GM19099 (cell line): ENCODE data around the gene MEIOB.

ENCODE experiments used
- POLR2A ChIP-seq: IDR thresholded peaks from 3 replicates; pipeline ENCODE4 v1.6.1; 2011; ENCODE audit warnings: low read depth; ENCODE audit not compliant: insufficient read length; ENCODE audit errors: extremely low read depth

MEIOB gene, protein sequence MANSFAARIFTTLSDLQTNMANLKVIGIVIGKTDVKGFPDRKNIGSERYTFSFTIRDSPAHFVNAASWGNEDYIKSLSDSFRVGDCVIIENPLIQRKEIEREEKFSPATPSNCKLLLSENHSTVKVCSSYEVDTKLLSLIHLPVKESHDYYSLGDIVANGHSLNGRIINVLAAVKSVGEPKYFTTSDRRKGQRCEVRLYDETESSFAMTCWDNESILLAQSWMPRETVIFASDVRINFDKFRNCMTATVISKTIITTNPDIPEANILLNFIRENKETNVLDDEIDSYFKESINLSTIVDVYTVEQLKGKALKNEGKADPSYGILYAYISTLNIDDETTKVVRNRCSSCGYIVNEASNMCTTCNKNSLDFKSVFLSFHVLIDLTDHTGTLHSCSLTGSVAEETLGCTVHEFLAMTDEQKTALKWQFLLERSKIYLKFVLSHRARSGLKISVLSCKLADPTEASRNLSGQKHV

DNA sequence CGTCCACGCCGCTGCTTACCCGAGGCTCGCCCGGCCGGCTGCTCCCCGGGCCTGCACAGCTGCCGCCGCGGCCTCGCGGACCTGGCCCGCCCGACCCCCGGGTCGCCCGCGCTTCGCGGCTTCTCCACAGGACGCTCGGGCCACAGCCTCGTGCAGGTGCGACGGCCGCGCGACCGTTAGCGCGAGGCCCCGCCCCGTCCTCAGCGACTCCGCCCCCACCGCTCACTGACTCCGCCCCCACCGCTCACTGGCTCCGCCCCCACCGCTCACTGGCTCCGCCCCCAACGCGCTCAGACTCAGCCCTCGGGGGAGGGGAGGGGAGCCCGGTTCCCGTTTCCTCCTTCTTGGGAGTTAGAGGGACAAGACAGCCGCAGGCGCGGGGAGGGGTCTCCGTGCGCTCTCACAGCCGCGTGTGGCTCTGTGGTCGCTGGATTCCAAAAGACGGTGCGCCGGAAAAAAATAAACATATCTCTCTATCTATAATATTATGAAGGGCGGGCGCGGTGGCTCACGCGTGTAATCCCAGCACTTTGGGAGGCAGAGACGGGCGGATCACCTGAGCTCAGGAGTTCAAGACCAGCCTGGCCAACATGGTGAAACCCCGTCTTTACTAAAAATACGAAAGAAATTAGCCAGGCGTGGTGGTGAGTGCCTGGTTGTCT lies at the start of gene MEIOB:
Gene MEIOB, minus strand, starts transcription at position 191 of the 662 bp plus-strand sequence. CDS start 3,989 bp downstream, outside the sequence.
- TF ChIP-seq POLR2A, result no peak

DNA sequence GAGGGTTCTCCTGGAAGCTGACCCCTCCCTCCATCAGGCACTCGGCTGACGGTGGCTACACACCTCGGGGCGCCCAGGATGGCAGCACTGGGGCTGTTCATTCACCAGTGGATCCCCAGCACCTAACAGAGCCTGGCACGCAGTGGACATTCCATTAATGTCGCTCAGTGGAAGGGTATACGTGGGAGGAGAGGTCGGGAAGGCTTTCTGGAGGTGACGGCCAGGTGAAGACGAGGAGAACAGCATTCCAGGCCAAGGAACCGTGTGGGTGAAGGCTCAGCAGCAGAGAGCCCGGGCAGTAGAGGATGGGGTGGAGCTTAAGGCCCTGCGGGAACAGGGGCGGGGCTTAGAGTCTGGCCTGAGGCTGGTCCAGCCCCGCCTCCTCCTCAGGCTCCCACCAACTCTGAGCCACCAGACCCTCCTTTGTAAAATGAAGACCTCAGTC lies 48.8 kb upstream of the MEIOB start:
- no peak for TF ChIP-seq POLR2A

DNA sequence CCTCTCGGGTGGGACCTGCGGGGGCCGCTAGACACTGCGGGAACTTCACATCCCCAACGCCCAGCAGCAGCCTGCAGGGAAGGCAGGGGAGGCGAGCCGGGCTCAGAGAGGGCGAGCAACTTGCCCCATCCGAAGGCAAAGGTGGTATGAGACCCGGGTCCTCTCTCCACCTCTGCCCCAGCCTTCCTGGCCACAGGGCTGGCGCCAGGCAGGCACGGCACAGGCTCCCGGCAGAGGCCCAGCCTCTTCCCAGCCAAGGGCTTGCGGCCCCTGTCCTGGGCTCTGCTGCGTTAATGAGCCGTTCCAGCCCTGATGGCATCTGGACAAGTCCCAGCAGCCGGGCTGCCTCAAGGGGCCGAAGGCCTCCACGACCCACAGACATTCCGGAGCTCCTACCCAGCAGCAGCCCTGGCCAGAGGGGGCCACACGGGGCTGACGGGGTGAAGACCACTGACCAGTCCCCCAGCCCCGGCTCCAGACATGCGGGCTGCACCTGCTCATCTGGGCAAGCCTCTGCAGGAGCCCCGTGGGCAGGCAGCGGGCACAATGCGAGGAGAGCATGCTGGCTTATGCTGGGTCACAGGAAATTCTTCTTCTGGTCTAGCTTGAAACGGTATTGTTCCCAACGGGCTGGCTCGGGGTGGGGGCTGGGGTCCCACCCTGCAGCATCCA lies 47.5 kb upstream of the MEIOB start:
- no peak for TF ChIP-seq POLR2A

DNA sequence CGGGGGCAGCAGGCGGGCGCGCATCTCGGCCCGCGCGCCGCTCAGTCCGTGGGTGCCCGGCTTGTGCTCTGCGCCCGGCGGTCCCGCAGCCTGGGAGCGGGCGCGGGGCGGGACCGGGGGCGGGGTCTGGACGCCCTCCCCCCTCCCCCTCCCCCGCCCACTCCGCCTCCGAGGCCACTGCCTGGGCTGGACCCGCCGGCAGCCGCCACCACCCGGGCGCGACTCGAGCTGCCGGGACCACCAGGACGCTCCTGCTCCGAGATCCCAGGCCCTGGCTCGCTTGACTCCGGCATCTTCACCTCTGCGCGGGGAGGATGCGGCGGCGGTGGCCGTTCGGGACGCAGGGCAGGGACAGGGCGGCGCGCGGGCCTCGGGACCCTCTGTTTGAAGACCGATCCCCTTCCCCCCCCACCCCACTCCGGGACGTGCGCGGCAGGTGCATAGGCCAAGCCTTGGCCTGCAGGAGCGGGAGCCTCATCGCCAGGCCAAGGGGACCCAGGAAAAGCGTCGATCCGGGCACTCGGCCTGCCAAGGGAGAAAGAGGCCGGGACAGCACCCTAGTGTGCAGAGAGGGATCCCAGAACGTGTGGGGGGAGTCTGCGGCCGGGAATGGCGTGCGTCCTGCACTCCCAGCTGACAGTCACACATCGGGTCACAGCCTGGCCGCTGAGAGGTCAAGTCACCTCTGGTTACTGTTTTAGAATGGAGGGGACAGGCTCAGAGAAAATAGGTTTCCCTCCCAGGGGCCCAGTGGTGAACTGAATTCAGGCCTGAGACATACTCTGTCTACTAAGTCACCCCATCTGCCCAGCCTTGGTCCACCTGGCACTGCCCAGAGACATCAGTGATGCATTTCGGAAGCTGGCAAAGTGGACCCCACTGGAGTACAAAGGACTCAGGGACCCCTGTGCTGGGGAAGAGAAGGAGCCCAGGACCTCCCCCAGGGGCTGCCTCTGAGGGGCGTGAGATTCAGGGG lies 46.7 kb upstream of the MEIOB start, which contains the start of gene HS3ST6:
Gene HS3ST6, minus strand, starts transcription at position 65 of the 976 bp plus-strand sequence. CDS start 92 bp downstream, outside the sequence.
- TF ChIP-seq POLR2A, result no peak

DNA sequence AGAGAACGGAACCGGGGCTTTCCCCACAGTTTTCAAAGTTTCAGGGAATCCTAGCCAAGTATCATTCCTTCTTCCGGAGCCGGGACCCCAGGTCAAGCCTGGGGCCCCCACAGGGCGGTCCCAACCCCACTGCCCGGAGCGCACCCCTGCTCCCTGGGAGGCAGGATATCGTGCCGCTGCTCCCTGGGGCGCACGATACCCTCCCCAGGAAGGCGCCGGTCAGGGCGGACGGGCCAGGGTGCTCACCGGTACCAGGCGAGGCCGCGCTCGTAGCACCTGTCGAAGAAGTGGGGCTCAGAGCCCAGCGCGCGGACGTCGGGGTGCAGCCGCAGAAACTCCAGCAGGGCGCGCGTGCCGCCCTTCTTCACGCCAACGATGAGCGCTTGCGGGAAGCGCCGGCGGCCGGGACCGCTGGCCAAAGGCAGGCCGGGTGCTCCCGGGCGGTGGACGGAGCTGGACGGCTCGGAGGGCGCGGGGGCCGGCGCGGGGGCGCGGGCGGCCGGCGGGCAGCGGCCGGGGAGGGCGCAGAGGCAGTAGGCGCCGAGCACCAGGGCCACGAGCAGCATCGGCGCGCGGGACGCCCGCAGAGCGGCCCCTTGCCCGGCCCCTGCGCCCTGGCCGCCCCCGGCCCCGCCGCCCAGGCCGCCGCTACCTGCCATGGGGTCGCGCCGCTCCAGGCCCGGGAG lies 45.8 kb upstream of the MEIOB start:
- no peak for TF ChIP-seq POLR2A

DNA sequence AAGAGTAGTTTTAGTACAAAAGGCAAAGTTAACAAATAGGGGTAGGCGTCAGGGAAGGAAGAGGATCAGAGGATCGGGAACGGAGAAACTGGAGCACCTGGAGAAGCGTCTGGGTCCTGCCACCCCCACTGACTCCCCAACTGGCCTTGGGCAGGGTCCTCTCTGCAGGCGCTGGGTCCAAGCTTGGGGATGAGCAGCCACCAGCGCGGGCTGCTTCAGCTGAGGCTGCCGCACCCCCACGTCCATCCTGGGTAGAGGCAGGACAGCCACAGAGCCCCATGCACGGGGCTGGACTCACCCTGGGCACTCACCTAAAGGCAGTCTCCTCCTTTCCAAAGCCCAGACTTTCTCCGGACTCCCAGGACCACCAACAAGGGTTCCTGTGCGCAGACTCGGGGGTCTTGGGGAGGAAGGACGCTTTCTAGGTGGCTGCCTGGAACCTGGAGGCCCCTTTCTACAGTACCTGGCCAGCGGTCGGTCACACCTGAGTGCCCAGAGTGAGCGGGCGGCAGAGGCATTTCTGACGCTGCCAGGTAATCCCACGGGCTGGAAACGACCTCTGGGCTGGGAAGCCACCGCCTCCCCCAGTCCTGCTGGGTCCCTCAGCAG lies 45.2 kb upstream of the MEIOB start:
- no peak for TF ChIP-seq POLR2A

DNA sequence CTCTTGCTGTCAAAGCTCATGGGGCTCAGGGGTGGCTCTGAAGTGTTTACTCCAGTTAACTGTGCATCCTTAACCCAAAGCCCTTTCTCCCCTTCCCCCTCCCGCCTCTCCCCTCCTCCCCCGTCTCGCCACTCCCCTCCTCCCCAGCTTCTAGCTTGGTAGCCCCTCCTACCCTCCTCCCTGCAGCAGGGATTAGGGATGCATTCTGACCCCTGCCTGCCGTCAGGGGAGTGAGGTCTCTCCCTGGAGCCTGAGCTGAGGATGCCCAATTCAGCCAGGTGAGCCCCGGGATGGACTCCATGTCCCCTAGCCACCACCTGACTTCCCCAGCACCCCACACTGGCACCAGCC lies 44.7 kb upstream of the MEIOB start:
- no peak for TF ChIP-seq POLR2A

DNA sequence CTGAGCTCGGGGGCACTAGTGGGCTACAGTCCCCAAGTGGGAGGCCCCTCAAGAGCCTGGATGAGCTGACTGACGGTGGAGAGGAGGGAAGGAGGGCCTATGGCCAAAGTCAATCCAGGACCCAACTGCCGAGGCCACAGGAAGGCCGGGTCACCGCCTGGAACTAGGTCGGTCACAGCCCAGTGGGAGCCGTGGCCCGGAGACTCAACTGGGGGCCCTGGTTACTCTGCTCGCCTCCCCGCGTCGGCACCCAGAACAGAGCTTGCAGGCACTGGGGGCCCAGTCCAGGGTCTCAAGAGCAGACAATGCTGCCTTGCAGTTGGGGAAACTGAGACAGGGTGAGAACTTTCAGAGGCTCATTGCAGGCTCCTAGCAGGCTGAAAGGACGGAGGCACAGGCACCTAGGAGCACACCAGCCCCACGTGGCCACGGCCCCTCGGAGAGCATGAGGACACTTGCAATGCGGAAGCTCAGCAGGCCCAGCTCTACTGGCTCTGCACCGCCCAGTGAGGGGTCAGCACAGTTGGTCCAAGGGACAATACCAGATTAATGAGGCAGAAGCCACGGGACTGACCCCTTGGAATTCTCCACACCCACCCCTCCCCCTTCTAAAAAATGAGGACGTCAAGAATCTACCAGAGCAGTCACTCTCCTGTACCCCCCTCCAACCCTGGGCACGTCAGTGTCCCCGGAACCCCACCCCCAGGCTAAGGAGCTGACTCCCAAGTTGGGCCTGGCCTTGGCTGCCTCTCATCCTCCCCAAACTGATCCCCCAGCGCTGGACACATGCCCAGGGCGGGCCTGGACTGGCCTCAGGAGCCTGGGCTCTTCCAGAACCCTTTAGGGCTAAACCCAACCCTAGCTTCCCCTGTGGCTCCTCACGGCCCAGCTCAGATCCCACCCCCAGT lies 44.0 kb upstream of the MEIOB start:
- no peak for TF ChIP-seq POLR2A

DNA sequence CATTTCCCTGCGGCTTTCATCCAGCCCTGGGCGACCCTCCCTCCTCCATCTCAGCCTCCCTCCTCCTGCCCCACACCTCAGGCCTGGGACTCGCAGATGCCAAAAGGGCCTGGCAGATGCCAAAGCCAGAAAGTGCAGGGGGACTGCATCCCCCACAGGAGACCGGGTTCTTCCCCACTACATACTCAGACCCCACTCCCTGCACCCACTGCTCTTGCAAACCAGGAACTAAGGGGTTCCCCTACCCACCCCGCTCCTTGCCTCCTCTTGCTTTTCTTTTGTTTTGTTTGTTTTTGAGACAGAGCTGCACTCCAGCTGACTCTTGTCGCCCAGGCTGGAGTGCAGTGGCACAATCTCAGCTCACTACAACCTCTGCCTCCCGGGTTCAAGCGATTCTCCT lies 43.0 kb upstream of the MEIOB start:
- TF ChIP-seq POLR2A, result no peak

DNA sequence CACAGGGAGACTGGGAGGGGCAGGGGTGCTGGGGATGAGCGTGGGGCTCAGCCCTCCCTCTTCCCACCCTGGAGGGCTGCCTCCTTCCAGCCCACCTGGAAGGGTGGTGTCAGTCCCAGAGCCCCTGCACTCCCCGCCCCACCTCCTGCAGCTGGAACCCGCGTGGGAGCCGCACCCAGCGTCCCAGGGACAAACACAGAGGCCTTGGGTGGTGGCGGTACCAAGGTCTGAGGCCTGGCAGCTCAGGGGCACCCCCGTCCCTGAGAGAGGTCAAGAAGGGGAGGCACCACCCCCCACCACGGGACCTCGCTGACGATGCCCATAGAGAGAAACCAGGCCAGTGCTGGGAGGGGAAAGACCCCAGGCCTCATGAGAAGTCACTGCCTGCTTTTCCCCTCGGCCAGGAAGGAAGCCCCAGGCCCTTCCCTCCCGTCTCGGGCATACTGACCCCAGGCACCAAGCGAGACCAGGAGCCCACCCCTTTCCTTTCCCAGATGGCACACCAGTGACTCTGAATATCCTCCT lies 42.2 kb upstream of the MEIOB start:
- TF ChIP-seq POLR2A, result no peak

DNA sequence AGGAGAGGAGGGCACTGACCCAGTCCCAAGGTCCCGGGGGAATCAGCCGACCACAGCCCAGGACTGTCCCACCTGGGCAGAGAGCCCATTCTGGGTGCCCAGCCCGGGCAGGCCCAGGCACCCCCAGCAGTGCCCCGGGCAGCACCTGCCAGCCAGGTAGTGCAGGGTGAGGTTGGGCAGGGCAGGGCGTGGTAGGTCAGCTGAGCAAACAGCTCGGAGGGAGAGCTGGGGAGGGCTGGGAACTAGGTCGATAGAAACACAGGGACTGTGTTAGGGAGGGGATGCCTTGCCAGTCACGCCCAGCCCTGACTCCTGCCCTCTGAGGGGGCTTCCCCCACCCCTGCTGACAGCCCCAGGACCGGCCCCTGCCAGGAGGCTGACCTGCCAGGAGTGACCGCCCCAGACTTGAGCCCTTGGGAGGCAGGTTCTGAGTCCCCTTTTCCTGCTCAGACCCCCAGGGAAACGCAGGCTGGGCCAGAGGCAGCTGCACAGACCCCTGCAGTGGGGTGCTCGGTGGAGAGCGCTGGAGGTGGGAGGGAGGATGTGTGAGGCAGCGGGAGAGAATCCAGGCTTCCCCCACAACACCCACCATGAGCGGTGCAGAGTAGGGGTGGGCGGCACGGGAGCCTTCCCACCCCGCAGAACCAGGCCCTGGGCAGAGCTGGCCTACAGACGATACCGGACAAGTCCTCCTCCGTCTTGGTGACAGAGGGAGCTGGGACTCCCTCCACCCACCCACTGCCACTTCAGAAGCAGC lies 41.5 kb upstream of the MEIOB start:
- TF ChIP-seq POLR2A, result no peak

DNA sequence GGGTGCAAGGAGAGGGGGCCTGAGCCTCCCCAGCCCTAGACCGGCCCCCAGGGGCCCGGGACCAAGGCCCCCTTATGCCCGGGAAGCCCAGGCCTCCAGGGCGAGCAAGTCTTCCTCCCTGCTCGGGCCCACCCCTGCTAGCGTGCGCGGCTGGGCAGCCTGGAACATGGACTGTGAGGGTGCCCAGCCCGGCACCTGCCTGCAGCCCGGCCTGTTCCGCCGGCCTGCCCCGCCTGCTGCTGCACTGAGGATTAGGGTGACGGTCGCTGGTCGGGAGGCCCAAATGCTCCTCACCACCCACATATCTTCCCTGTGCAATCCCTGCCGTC lies 40.2 kb upstream of the MEIOB start:
- no peak for TF ChIP-seq POLR2A
